HG02763 (cell line): ENCODE measurements around the gene CDK9.
"Not testable (repeated sequence)": the region's sequence is repeated elsewhere in the genome, so short reads cannot be mapped to it uniquely, and the experiment has no call there.

Experiments used
- ATAC-seq: cut with Tn5 transposase; IDR thresholded peaks from one replicate; pipeline ENCODE4 v1.9.1; 2021; ENCODE audit warnings: mild to moderate bottlenecking, moderate library complexity; ENCODE audit not compliant: unreplicated experiment

Gene CDK9

GRCh38 chr9:127785933-127786772 lies at the start of gene CDK9:
Gene CDK9 (plus strand): TSS chr9:127786034. CDS start chr9:127786149, 115 bp downstream.
- ATAC-seq, result peak; percentile 63

- no peak for ATAC-seq
Measured at GRCh38 chr9:127738666-127739065, 47.2 kb upstream of the CDK9 start.

GRCh38 chr9:127739614-127740330 lies 46.1 kb upstream of the CDK9 start:
- no peak for ATAC-seq

GRCh38 chr9:127741831-127742434 lies 43.9 kb upstream of the CDK9 start:
- no peak for ATAC-seq

- ATAC-seq, result no peak
Measured at GRCh38 chr9:127742435-127743088, 43.3 kb upstream of the CDK9 start.

- no peak for ATAC-seq
Measured at GRCh38 chr9:127744398-127745110, 41.3 kb upstream of the CDK9 start.

GRCh38 chr9:127746959-127747569 lies 38.8 kb upstream of the CDK9 start:
- no peak for ATAC-seq

- no peak for ATAC-seq
Measured at GRCh38 chr9:127749090-127749787, 36.6 kb upstream of the CDK9 start.

- ATAC-seq, result no peak
Measured at GRCh38 chr9:127751269-127752054, 34.4 kb upstream of the CDK9 start.

GRCh38 chr9:127753148-127753547 lies 32.7 kb upstream of the CDK9 start:
- ATAC-seq, result no peak

GRCh38 chr9:127753622-127754021 lies 32.2 kb upstream of the CDK9 start:
- no peak for ATAC-seq

GRCh38 chr9:127754099-127755060 lies 31.5 kb upstream of the CDK9 start:
- no peak for ATAC-seq

- ATAC-seq, result no peak
Measured at GRCh38 chr9:127755061-127756060, 30.5 kb upstream of the CDK9 start.

GRCh38 chr9:127756233-127756632 lies 29.6 kb upstream of the CDK9 start:
- no peak for ATAC-seq

GRCh38 chr9:127756776-127757175 lies 29.1 kb upstream of the CDK9 start:
- not testable (repeated sequence) for ATAC-seq

GRCh38 chr9:127758843-127759242 lies 27.0 kb upstream of the CDK9 start:
- no peak for ATAC-seq
